ENCODE results near the gene CAPN12.
A peak's percentile ranks its signal among the peaks of the same experiment; 100 is the strongest.
"Not testable (repeated sequence)": the region's sequence is repeated elsewhere in the genome, so short reads cannot be mapped to it uniquely, and the experiment has no call there.

CAPN12 gene, protein sequence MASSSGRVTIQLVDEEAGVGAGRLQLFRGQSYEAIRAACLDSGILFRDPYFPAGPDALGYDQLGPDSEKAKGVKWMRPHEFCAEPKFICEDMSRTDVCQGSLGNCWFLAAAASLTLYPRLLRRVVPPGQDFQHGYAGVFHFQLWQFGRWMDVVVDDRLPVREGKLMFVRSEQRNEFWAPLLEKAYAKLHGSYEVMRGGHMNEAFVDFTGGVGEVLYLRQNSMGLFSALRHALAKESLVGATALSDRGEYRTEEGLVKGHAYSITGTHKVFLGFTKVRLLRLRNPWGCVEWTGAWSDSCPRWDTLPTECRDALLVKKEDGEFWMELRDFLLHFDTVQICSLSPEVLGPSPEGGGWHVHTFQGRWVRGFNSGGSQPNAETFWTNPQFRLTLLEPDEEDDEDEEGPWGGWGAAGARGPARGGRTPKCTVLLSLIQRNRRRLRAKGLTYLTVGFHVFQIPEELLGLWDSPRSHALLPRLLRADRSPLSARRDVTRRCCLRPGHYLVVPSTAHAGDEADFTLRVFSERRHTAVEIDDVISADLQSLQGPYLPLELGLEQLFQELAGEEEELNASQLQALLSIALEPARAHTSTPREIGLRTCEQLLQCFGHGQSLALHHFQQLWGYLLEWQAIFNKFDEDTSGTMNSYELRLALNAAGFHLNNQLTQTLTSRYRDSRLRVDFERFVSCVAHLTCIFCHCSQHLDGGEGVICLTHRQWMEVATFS

DNA sequence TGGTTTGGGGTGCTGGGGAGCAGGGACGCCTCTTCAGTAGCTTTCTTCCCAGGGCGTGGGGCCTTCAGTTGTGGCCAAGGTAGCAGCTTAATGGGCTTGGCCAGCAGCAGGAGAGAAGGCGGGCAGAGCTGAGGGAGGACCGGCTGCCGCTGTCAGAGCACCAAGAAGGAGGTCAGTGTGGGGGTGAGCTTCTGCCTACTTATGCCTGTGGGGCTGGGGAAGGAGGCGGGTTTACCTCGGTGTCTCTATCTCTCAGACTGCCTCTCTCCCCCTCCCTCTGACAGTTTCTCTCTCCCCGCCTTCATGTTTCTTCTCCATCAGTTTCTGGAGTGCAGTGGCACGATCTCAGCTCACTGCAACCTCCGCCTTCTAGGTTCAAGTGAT is at the start of gene CAPN12:
Gene CAPN12, minus strand, starts transcription at position 177 of the 384 bp plus-strand sequence. CDS start 309 bp downstream, outside the sequence.
- no peak for TF ChIP-seq POLR2A (IDR thresholded peaks at IDR 0.05; ENCODE audit: low read length)
- TF ChIP-seq GATA1 (IDR thresholded peaks at IDR 0.05; ENCODE audit: low read depth, low read length): no peak
- DNase-seq: no peak

DNA sequence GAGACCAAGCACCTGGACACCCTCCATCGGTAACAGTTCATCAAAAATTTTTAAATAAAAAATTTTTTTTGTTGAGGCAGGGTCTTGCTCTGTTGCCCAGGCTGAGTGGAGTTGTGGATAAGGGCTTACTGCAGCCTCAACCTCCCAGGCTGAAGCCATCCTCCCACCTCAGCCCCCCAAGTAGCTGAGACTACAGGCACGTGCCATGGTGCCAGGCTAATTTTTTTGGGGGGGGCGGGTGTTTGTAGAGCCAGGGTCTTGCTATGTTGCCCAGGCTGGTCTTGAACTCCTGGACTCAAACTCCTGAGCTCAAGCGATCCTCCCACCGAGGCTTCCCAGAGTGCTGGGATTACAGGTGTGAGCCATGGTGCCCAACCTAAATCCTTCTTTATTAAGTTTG is 49.4 kb upstream of the CAPN12 start:
- TF ChIP-seq GATA1 (IDR thresholded peaks at IDR 0.05; ENCODE audit: low read depth, low read length) (no peak), POLR2A (IDR thresholded peaks at IDR 0.05; ENCODE audit: low read length) (no peak)
- DNase-seq: no peak

DNA sequence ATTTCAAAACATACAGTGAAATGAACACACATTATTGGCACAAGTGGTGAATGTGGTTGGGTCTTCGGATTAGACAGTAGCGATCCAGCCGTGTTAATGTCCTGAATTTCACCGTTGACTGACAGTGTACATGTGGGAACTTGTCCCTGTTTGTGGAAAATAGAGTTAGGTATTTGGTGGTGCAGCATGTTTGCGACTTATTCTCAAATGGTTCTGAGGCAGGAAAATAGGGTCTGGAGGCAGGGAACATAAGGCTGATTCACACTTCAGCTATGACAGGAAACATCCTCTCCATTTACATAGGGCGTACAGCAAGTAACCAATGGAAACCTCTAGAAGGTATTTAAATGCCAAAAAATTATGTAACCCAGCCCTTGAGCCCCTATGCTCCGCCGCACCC is 48.9 kb upstream of the CAPN12 start:
- DNase-seq: no peak

DNA sequence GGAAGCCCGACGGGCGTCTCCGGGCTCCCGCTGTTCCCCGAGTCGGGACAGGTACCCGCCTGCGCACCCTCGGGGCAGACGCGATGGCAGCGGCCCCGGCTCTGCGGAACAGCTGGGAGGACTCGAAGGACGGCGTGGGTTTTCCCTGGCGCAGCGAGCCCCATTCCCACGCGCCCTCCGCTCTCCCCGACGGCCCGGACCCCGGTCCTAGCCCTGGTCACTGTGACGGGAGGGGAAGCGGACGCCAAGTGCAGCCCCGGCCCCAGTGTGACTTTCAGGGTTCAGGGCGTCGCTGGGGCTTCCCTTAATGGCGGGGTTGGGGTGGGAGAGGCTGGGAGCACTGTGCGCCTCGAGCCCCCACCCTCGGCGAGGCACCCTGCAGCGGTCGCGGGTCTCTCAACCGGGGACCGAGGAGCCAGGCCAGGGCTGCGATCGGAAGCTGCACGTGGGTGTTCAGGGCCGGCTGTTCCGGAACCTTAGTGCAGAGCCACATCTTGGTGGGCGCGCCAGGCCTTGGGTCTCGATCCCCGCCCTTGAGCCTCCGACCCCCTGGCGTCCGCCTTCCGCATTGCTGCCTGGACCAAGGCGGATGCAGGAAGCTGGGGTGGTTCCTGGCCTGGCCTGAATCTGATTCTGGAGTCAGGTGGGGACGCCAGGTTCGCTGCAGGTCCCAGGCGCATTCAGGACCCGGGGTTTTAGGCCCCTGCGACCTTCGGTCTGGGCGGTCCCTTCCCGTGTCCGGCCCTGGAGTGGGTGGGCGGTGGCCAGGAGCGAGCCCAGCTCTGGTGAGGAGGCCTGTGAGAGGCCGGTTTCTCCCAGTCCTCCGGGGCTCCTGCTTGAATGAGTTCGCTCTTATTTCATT is 48.2 kb upstream of the CAPN12 start:
- TF ChIP-seq POLR2A (IDR thresholded peaks at IDR 0.05; ENCODE audit: low read length): no peak
- TF ChIP-seq GATA1 (IDR thresholded peaks at IDR 0.05; ENCODE audit: low read depth, low read length): no peak
- DNase-seq: peak in 1 of 2 experiments; percentile 26

More for the DNA sequence above, 48.9 kb upstream of the CAPN12 start:
- TF ChIP-seq GATA1 (IDR thresholded peaks at IDR 0.05; ENCODE audit: low read depth, low read length) (no peak), POLR2A (IDR thresholded peaks at IDR 0.05; ENCODE audit: low read length) (no peak)

DNA sequence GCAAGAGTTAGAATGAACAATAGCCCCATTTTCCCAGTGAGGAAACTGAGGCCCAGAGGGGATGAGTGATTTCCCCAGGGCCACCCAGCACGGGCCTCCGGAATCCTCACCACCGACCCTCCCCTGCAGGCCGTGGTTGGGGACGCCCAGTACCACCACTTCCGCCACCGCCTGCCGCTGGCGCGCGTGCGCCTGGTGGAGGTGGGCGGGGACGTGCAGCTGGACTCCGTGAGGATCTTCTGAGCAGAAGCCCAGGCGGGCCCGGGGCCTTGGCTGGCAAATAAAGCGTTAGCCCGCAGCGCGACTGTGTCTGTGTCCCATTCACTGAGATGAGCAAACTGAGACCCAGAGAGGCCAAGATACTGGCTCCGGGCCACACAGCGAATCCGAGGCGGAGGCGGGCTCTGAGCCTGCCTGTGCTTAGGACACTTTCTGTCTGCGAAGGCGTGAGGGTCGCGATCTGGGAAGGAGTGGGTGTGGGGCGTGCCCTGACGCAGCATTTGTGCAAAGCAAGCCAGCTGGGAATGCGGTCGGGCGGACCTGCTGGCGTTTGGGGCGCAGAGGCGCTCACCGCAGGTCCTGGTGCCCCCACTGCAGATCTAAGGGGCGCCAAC is 47.3 kb upstream of the CAPN12 start:
- DNase-seq: not testable (repeated sequence)

DNA sequence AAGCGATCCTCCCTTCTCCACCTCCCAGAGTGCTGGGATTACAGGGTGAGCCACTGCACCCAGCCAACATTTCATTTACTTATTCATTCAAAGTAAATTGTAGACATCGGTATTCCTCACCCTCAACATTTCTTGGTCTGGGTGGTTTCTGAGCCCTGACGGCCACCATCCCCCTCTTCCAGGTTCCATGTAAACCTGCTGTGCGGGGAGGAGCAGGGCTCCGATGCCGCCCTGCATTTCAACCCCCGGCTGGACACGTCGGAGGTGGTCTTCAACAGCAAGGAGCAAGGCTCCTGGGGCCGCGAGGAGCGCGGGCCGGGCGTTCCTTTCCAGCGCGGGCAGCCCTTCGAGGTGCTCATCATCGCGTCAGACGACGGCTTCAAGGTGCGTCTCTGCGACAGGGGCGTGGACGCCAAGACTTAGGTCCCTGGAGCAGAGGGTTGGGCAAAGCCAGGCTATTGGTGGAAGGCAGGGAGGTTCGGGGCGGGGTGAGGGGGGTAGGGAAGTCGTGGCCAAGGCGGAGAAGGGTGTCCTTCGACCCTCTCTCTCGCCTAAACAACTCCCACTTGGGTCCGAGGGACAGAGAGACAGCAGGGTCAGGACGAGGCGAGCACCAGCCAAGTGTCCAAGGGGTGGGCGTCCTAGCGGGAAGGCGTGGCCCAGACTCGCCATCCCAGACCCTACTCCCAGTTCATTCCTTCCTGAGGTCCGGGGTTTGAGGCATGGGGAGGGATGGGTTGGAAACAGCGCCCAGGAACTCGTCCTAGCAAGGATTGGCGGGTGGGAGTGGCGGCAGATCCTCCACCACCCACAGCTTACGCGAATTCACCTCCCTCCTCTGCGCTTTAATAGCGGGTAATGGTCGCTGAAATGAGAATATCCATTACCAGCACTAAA is 46.5 kb upstream of the CAPN12 start:
- DNase-seq: not testable (repeated sequence)

DNA sequence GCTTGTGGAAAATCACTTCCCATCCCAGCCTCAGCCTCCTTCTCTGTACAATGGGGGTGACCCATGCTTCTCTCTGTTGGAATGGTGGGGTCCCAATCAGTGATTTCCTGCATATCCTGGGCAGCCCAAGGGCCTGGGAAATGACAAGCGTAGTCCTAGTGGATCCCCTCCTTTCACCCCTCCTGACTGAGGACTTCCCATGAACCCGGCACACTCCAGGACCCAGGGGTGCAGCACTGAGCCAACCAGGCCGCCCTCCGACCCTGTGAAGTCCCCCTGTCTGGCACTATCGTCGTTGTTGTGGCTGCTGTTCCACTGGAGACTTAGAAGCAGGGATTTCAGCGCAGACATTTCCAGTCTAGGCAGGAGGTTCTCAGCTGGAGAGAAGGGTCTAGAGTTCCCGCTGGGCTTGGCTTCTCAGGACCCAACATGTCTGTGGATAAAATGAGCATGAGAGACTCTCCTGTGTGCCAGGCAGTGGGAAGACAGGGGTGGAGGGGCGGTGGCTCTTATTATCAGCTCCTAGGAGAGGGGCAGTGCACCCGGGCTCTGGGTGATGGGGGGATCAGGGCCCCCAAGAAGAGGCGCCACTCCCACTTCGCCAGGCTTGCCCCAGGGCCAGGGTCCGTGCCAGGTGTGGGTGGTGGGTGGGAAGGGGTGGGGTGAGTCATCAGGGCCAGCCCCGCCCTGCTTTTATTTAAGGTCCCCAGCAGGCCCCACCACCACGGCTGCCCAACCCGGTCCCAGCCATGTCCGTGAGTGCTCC is 44.4 kb upstream of the CAPN12 start, which contains the start of gene LGALS7B:
Gene LGALS7B, plus strand, starts transcription at position 723 of the 766 bp plus-strand sequence. Its CDS starts 27 bp downstream, at position 750.
- DNase-seq: no peak
- no peak for TF ChIP-seq POLR2A (IDR thresholded peaks at IDR 0.05; ENCODE audit: low read length)
- TF ChIP-seq GATA1 (IDR thresholded peaks at IDR 0.05; ENCODE audit: low read depth, low read length): no peak

DNA sequence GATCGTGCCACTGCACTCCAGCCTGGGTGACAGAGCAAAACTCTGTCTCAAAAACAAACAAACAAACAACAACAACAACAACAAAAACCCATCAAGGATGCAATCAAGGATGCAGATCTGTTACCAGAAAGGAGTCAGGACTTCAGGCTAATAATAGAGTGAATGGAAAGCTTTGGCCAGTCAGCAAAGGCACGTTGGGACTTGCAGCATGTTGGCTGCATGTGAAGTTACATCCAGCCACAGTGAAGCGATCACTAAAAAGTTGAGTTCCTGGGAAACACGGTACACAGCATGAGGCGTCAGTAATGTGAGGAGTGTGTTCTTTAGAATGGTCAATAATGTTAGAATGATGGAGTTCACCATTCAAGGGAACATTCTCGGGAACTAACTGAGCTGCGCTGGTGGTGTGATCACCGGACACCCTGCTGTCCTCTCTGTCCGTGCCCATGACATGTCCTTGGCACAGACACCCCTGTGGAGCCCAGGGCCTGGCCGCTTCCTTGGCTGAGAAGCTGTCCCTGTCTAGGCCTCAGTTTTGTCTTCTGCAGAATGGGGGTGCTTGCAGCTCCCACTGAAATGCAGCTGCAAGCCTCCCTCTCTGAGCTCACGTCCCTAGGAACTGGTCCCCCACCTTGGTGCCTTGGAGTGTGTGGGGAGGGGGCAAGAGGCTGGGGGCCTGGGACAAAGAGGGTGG is 42.4 kb upstream of the CAPN12 start:
- no peak for TF ChIP-seq GATA1 (IDR thresholded peaks at IDR 0.05; ENCODE audit: low read depth, low read length)
- DNase-seq: no peak

DNA sequence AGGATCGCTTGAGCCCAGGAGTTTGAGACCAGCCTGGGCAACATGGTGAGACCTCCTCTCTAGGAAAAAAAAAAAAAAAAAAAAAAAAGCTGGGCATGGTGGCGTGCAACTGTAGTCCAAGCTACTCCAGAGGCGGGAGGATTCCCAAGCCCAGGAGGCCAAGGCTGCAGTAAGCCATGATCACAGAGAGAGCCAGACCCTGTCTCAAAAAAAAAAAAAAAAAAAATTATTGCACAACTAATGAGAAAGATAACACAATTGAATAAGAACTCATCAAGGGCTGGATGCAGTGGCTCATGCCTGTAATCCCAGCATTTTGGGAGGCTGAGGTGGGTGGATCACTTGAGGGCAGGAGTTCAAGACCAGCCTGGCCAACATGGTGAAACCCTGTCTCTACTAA is 41.8 kb upstream of the CAPN12 start:
- not testable (repeated sequence) for DNase-seq

DNA sequence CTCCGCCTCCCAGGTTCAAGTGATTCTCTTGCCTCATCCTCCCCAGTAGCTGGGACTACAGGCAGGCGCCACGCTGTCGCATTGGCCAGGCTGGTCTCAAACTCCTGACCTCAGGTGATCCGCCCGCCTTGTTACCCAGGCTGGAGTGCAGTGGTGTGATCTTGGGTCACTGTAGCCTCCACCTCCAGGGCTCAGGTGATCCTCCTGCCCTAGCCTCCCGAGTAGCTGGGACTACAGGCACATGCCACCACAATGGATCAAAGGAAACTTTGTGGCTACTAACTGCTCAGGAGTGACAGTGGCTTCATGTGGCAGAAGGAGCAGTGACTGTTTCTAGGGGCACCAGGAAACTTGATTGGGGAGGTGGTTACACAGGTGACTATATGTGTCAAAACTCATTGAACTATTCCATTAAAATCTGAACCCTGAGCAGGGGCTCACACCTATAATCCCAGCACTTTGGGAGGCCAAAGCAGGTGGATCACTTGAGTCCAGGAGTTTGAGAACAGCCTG is 41.0 kb upstream of the CAPN12 start:
- TF ChIP-seq POLR2A (IDR thresholded peaks at IDR 0.05; ENCODE audit: low read length) (no peak), GATA1 (IDR thresholded peaks at IDR 0.05; ENCODE audit: low read depth, low read length) (no peak)
- DNase-seq: no peak

DNA sequence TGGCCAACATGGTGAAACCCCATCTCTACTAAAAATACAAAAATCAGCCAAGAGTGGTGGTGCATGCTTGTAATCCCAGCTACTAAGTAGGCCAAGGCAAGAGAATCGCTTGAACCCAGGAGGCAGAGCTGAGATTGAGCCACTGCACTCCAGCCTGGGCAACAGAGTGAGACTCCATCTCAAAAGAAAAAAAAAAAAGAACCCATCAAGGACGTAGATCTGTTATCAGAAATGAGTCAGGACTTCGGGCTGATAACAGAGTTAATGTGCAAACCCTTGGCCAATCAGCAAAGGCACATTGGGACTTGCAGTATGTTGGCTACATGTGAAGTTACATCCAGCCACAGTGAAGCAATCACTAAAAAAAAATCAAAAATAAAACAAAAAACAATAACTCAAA is 40.0 kb upstream of the CAPN12 start:
- DNase-seq: peak; percentile 28 to 50

DNA sequence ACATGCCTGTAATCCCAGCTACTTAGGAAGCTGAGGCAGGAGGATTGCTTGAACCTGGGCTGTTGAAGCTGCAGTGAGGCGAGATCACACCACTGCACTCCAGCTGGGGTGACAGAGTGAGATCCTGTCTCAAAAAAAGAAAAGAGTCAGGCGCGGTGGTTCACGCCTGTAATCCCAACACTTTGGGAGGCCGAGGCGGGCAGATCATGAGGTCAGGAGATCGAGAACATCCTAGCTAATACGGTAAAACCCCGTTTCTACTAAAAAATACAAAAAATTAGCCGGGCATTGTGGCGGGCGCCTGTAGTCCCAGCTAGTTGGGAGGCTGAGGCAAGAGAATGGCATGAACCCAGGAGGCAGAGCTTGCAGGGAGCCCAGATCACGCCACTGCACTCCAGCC is 37.9 kb upstream of the CAPN12 start:
- not testable (repeated sequence) for DNase-seq

More for the DNA sequence above, 40.0 kb upstream of the CAPN12 start:
- TF ChIP-seq GATA1 (IDR thresholded peaks at IDR 0.05; ENCODE audit: low read depth, low read length) (no peak), POLR2A (IDR thresholded peaks at IDR 0.05; ENCODE audit: low read length) (no peak)
